HuH-7.5 (cell line): ENCODE data around the gene SETD7.

Source experiments
- DNase-seq: peaks from one replicate; pipeline ENCODE4 v3.0.0; 2011; ENCODE audit warnings: low spot score

Gene SETD7

GRCh38 chr4:139550724-139551429 lies 5.1 kb downstream of the SETD7 start:
- DNase-seq, result no peak

GRCh38 chr4:139547979-139548378 lies 8.0 kb downstream of the SETD7 start:
- DNase-seq, result no peak

GRCh38 chr4:139540632-139541031 lies 15.4 kb downstream of the SETD7 start:
- DNase-seq, result no peak

GRCh38 chr4:139540161-139540560 lies 15.9 kb downstream of the SETD7 start:
- no peak for DNase-seq

GRCh38 chr4:139537292-139537691 lies 18.7 kb downstream of the SETD7 start:
- DNase-seq, result no peak

- no peak for DNase-seq
Observed at GRCh38 chr4:139535871-139536234, 20.2 kb downstream of the SETD7 start.

- no peak for DNase-seq
Observed at GRCh38 chr4:139535228-139535870, 20.7 kb downstream of the SETD7 start.

GRCh38 chr4:139534287-139534950 lies 21.6 kb downstream of the SETD7 start:
- no peak for DNase-seq

- no peak for DNase-seq
Observed at GRCh38 chr4:139533511-139533910, 22.5 kb downstream of the SETD7 start.

GRCh38 chr4:139532947-139533346 lies 23.1 kb downstream of the SETD7 start:
- DNase-seq, result no peak

- peak; percentile 36 for DNase-seq
Observed at GRCh38 chr4:139530833-139531427, 25.1 kb downstream of the SETD7 start.

GRCh38 chr4:139528377-139529005 lies 27.5 kb downstream of the SETD7 start:
- DNase-seq, result no peak

- DNase-seq, result no peak
Observed at GRCh38 chr4:139526928-139527327, 29.1 kb downstream of the SETD7 start.

GRCh38 chr4:139525414-139525813 lies 30.6 kb downstream of the SETD7 start:
- no peak for DNase-seq

GRCh38 chr4:139524062-139524631 lies 31.9 kb downstream of the SETD7 start:
- DNase-seq, result no peak

GRCh38 chr4:139523076-139523475 lies 32.9 kb downstream of the SETD7 start:
- DNase-seq, result no peak

- DNase-seq, result no peak
Observed at GRCh38 chr4:139522457-139522856, 33.6 kb downstream of the SETD7 start.

- DNase-seq, result no peak
Observed at GRCh38 chr4:139521754-139522401, 34.1 kb downstream of the SETD7 start.

- DNase-seq, result no peak
Observed at GRCh38 chr4:139515531-139515958, 40.5 kb downstream of the SETD7 start.

GRCh38 chr4:139514382-139515059 lies 41.5 kb downstream of the SETD7 start:
- no peak for DNase-seq

GRCh38 chr4:139511320-139511719 lies 44.7 kb downstream of the SETD7 start:
- no peak for DNase-seq
